GM19468 (cell line): ENCODE measurements around the gene COA8.
A peak's percentile ranks its signal among the peaks of the same experiment; 100 is the strongest.
"Not testable (repeated sequence)": the region's sequence is repeated elsewhere in the genome, so short reads cannot be mapped to it uniquely, and the experiment has no call there.

Source experiments
- ATAC-seq: cut with Tn5 transposase; IDR thresholded peaks from one replicate; pipeline ENCODE4 v1.9.1; 2021; ENCODE audit warnings: mild to moderate bottlenecking, moderate library complexity, moderate number of reproducible peaks; ENCODE audit not compliant: unreplicated experiment; ENCODE audit errors: extremely low read depth

The COA8 gene

GRCh38 chr14:103563844-103564505, 1.2 kb downstream of the COA8 start:
- no peak for ATAC-seq

DNA sequence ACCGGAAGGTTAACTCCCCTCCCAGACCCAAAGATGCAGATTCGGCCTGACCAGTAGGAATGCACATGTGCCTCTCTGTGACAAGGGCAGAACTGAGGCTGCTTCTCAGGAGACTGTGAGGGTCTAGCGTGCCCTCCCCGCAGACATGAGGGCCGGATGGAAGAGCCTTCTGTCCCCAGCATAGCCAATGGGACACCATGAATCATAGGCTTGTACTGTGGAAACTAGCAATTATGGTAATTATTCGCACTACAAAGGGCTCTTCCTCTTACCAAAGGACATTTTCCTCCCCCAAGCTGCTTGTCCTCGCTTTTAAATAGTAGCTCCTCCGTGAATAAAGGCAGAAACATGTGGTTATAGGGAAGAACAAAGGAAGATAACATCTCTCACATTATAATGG, 6.2 kb downstream of the COA8 start:
- no peak for ATAC-seq

GRCh38 chr14:103569408-103569807, 6.6 kb downstream of the COA8 start:
- ATAC-seq = no peak

- ATAC-seq = no peak
Measured at GRCh38 chr14:103574104-103574503, 11.3 kb downstream of the COA8 start.

GRCh38 chr14:103574707-103575285, 12.0 kb downstream of the COA8 start:
- ATAC-seq = no peak

DNA sequence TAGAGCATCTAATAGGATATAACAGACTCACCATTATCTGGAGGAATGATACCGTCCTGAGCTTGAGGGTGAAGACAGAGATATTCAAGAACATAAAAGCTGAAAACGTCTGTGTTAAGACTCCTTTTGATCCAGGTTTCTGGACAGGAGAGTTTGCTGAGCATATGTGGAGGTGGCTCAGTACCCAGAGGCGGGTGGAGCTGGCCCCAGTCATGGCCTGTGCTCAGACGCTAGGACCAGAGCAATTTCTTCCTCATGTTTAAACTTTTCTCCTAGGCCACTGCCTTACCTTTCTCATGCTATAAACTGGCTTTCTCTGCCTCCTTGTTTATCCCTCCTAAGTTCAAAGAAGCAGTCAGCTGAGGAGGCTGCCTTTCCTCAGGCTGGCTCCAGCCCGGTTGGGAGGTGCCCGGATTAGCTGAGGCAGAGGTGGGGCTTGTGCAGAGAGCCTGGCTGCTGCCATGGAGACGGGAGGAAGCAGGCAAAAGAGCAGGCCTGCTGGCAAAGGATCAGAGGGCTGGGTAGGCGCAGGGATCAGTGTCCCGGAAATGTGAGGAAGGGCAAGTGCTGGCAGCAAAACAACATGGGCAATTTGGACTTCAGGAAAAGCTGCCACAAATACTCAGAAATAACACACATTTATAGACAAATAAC, 13.7 kb downstream of the COA8 start:
- no peak for ATAC-seq

- no peak for ATAC-seq
Measured at GRCh38 chr14:103578401-103579075, 15.8 kb downstream of the COA8 start.

DNA sequence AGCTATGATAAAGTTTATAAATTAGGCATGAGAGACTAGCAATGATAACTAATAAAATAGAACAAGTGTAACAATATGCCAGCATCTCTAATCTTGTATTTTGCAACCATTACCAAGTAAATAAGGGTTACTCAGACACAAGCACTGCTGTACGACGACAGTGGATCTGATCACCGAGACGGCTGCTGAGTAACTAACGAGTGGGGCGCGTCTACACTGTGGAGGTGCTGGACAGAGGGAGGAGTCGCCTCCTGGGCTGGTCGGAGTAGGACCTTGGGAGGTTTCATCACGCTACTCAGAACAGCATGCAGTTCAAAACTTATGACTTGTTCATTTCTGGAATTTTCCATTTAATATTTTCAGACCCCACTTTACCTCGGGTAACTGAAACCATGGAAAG, 18.4 kb downstream of the COA8 start:
- no peak for ATAC-seq

GRCh38 chr14:103581954-103582703, 19.4 kb downstream of the COA8 start:
- no peak for ATAC-seq

DNA sequence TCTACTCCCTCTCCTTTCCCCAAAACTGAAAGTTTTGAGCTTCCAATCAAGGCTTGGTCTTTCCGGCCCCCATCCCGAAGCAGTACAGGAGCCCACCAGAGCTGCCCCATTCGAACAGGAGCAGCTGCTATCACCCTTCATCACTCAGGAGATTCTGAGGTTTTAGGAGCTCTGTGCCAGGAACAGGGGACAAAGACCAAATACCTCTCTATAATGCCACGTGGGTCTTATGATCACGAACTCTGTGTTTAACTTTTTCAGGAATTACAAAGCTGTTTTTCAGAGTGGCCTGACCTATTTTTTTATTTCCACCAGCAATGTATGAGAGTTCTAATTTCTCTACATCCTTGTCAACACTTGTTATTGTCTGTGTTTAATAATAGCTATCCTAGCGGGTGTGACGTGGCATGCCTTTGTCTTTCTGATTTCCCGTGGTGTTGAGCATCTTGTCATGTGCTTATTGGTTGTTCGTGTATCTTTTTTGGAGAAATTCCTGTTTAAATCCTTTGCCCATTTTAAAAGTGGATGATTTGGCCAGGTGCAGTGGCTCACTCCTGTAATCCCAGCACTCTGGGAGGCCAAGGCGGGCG, 21.7 kb downstream of the COA8 start:
- ATAC-seq = no peak

- ATAC-seq = peak; percentile 89
Measured at GRCh38 chr14:103593577-103593976, 30.8 kb downstream of the COA8 start.

- ATAC-seq = no peak
Measured at GRCh38 chr14:103594265-103594664, 31.5 kb downstream of the COA8 start.

- ATAC-seq = no peak
Measured at GRCh38 chr14:103597623-103598377, 35.0 kb downstream of the COA8 start.

DNA sequence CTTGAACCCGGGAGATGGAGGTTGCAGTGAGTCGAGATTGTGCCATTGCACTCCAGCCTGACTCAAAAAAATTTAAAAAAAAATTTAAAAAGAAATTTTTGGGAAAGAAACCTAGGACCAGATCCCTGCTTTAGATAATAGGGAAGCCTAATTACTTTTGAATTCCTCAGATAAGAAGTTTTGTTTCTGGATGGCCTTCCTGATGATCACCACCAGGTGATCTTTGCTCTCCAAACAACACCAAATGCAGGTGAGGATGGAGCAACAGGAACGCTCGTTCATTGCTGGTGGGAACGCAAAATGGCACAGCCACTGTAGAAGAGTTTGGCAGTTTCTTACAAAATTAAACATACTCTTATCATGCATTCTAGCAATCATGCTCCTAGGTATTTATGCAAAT, 37.7 kb downstream of the COA8 start:
- no peak for ATAC-seq

GRCh38 chr14:103604620-103605019, 41.9 kb downstream of the COA8 start:
- ATAC-seq = no peak

- ATAC-seq = peak; percentile 39
Measured at GRCh38 chr14:103606963-103607668, 44.4 kb downstream of the COA8 start.

DNA sequence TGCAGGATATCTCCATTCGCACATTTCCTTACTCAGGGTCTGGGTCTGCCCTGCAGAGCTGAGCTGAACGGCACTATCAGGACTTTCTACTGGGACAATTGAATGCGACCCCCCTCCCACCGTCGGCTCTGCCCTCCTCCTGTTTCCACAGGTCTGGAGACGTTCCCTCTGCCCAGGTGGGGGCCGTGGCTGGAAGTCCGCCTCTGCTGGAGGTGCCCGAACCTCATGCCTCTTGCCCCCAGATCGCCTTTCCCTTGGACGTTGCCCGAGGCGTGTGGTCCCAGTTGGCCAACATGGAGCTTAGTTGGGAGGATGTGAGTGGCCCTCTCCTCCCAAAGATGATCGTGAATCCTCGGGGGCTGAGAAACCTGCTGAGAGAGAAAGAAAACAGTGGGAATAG, 45.1 kb downstream of the COA8 start:
- ATAC-seq = no peak

- ATAC-seq = not testable (repeated sequence)
Measured at GRCh38 chr14:103609081-103609480, 46.3 kb downstream of the COA8 start.

GRCh38 chr14:103611215-103611614, 48.5 kb downstream of the COA8 start:
- ATAC-seq = no peak
